AG20443 (cell line): ENCODE results near the gene NAA38.
A peak's percentile ranks its signal among the peaks of the same experiment; 100 is the strongest.

ENCODE experiments used
- DNase-seq: peaks from one replicate; pipeline ENCODE4 v3.0.0; 2012; ENCODE audit warnings: low spot score, mixed read lengths

The NAA38 gene

GRCh38 chr17:7841396-7841914 is 15.9 kb downstream of the NAA38 start:
- peak; percentile 92 for DNase-seq

GRCh38 chr17:7840875-7841274 is 16.5 kb downstream of the NAA38 start:
- no peak for DNase-seq

GRCh38 chr17:7840441-7840840 is 16.9 kb downstream of the NAA38 start:
- DNase-seq = no peak

- no peak for DNase-seq
Observed at GRCh38 chr17:7839876-7840261, 17.5 kb downstream of the NAA38 start.

GRCh38 chr17:7839190-7839875 is 18.0 kb downstream of the NAA38 start:
- DNase-seq = no peak

GRCh38 chr17:7838090-7839075 is 19.0 kb downstream of the NAA38 start:
- DNase-seq = no peak

- no peak for DNase-seq
Observed at GRCh38 chr17:7837408-7838088, 19.8 kb downstream of the NAA38 start.

- DNase-seq = peak; percentile 57
Observed at GRCh38 chr17:7836596-7837407, 20.6 kb downstream of the NAA38 start.

GRCh38 chr17:7835814-7836595 is 21.4 kb downstream of the NAA38 start:
- DNase-seq = no peak

GRCh38 chr17:7834957-7835813 is 22.2 kb downstream of the NAA38 start:
- DNase-seq = peak; percentile 95

GRCh38 chr17:7834542-7834956 is 22.8 kb downstream of the NAA38 start:
- no peak for DNase-seq

GRCh38 chr17:7833795-7834541 is 23.4 kb downstream of the NAA38 start, which contains the start of gene KDM6B:
Gene KDM6B (plus strand): TSS chr17:7834217. CDS start chr17:7845555, 11,338 bp downstream.
- peak; percentile 96 for DNase-seq

- DNase-seq = no peak
Observed at GRCh38 chr17:7833011-7833794, 24.2 kb downstream of the NAA38 start.

GRCh38 chr17:7832431-7832830 is 24.9 kb downstream of the NAA38 start:
- DNase-seq = no peak

- no peak for DNase-seq
Observed at GRCh38 chr17:7831233-7831632, 26.1 kb downstream of the NAA38 start.

- DNase-seq = no peak
Observed at GRCh38 chr17:7830616-7831015, 26.7 kb downstream of the NAA38 start.

- no peak for DNase-seq
Observed at GRCh38 chr17:7825206-7825990, 32.0 kb downstream of the NAA38 start.
